Breast epithelium (tissue), 3 donors: ENCODE results near the gene AJM1.

Source experiments
- CTCF ChIP-seq, 3 donors: fragments of 450-650 bp; IDR thresholded peaks; one replicate each; pipeline ENCODE4 v1.5.1; 2016 to 2017; ENCODE audit warnings: antibody characterized with exemption in 3 of 3, mild to moderate bottlenecking in 3 of 3, moderate library complexity in 3 of 3
- POLR2AphosphoS5 ChIP-seq, 3 donors: sonication (generic); formaldehyde crosslinking; IDR thresholded peaks; one replicate each; pipeline ENCODE4 v1.6.1; 2017; ENCODE audit warnings: antibody characterized with exemption in 3 of 3

- TF ChIP-seq CTCF (IDR thresholded peaks at IDR 0.05) (no peak), POLR2AphosphoS5 (IDR thresholded peaks at IDR 0.05) (no peak)
Measured at GRCh38 chr9:136829412-136829811, 12.9 kb upstream of the AJM1 start.
